ENCODE data around the gene RTN1. TPM values are rescaled to one million over a fixed set of nuclear protein-coding genes. Genes with fewer than 3 reads are reported as not detected.

The RTN1 gene
- total and polyA plus RNA-seq, 2 donors = 1.6 to 1.9 TPM

- no peaks in the 10 kb centered on the region for H3K9me3 ChIP-seq (ENCODE audit: control insufficient read depth in 2 of 2, insufficient read depth in 1 of 2, low read length in 1 of 2)
- no peaks in the 10 kb centered on the region for H3K27me3 ChIP-seq (ENCODE audit: control insufficient read depth in 2 of 2, insufficient read depth in 1 of 2, low read length in 1 of 2)
- WGBS = 92% methylated on average over 3 of the region's 3 CpGs
- H3K4me3 ChIP-seq (ENCODE audit: low read length in 2 of 2) = no peak overlapping the region
- DNase-seq (ENCODE audit: low read depth in 6 of 9, low spot score in 9 of 9) = no peak
- no peaks in the 10 kb centered on the region for H3K4me1 ChIP-seq (ENCODE audit: control insufficient read depth in 2 of 2, insufficient read depth in 2 of 2, low read length in 2 of 2)
- H3K27ac ChIP-seq (ENCODE audit: low read depth in 1 of 2, low read length in 1 of 2) = no peak overlapping the region
- H3K36me3 ChIP-seq (ENCODE audit: control insufficient read depth in 2 of 2, insufficient read depth in 2 of 2, low read length in 1 of 2) = no peaks in the 10 kb centered on the region
Observed at GRCh38 chr14:59836116-59836515, 34.5 kb downstream of the RTN1 start.

- H3K36me3 ChIP-seq (ENCODE audit: control insufficient read depth in 2 of 2, insufficient read depth in 2 of 2, low read length in 1 of 2) = no peaks in the 10 kb centered on the region
- WGBS = 97% methylated on average over 2 of the region's 2 CpGs
- H3K9me3 ChIP-seq (ENCODE audit: control insufficient read depth in 2 of 2, insufficient read depth in 1 of 2, low read length in 1 of 2) = no peaks in the 10 kb centered on the region
- no peak overlapping the region for H3K27ac ChIP-seq (ENCODE audit: low read depth in 1 of 2, low read length in 1 of 2)
- no peaks in the 10 kb centered on the region for H3K4me1 ChIP-seq (ENCODE audit: control insufficient read depth in 2 of 2, insufficient read depth in 2 of 2, low read length in 2 of 2)
- no peaks in the 10 kb centered on the region for H3K27me3 ChIP-seq (ENCODE audit: control insufficient read depth in 2 of 2, insufficient read depth in 1 of 2, low read length in 1 of 2)
- H3K4me3 ChIP-seq (ENCODE audit: low read length in 2 of 2) = no peak overlapping the region
- no peak for DNase-seq (ENCODE audit: low read depth in 6 of 9, low spot score in 9 of 9)
Observed at GRCh38 chr14:59832653-59833294, 37.8 kb downstream of the RTN1 start.

GRCh38 chr14:59831121-59831730 is 39.4 kb downstream of the RTN1 start:
- no peaks in the 10 kb centered on the region for H3K36me3 ChIP-seq (ENCODE audit: control insufficient read depth in 2 of 2, insufficient read depth in 2 of 2, low read length in 1 of 2)
- H3K4me3 ChIP-seq (ENCODE audit: low read length in 2 of 2) = no peak overlapping the region
- H3K27ac ChIP-seq (ENCODE audit: low read depth in 1 of 2, low read length in 1 of 2) = no peak overlapping the region
- H3K9me3 ChIP-seq (ENCODE audit: control insufficient read depth in 2 of 2, insufficient read depth in 1 of 2, low read length in 1 of 2) = no peaks in the 10 kb centered on the region
- no peaks in the 10 kb centered on the region for H3K27me3 ChIP-seq (ENCODE audit: control insufficient read depth in 2 of 2, insufficient read depth in 1 of 2, low read length in 1 of 2)
- H3K4me1 ChIP-seq (ENCODE audit: control insufficient read depth in 2 of 2, insufficient read depth in 2 of 2, low read length in 2 of 2) = no peaks in the 10 kb centered on the region
- DNase-seq (ENCODE audit: low read depth in 6 of 9, low spot score in 9 of 9) = no peak
- 61% methylated on average over 2 of the region's 2 CpGs for WGBS

DNA sequence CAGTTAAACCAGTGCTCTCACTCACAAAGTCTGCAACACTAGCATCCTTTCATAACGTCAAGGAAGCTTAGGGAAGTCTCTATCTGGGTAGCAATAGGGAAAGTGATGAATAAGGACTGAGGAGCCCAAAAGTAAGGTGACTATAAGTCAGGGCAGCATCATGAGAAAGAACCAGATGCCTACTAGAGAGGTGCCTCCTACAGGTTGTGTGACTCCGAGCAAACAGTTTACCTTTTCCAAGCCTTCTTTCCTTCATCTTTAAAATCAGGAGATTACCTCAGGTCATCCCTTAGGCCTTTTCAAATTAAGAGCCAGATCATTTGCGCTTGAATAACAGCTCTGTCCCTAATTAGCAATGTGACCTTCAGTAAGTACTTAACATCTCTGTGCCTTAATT is 40.2 kb downstream of the RTN1 start:
- no peaks in the 10 kb centered on the region for H3K4me1 ChIP-seq (ENCODE audit: control insufficient read depth in 2 of 2, insufficient read depth in 2 of 2, low read length in 2 of 2)
- WGBS = 89% methylated on average over 3 of the region's 3 CpGs
- H3K27me3 ChIP-seq (ENCODE audit: control insufficient read depth in 2 of 2, insufficient read depth in 1 of 2, low read length in 1 of 2) = no peaks in the 10 kb centered on the region
- H3K9me3 ChIP-seq (ENCODE audit: control insufficient read depth in 2 of 2, insufficient read depth in 1 of 2, low read length in 1 of 2) = no peaks in the 10 kb centered on the region
- H3K27ac ChIP-seq (ENCODE audit: low read depth in 1 of 2, low read length in 1 of 2) = no peak overlapping the region
- no peaks in the 10 kb centered on the region for H3K36me3 ChIP-seq (ENCODE audit: control insufficient read depth in 2 of 2, insufficient read depth in 2 of 2, low read length in 1 of 2)
- no peak for DNase-seq (ENCODE audit: low read depth in 6 of 9, low spot score in 9 of 9)
- no peak overlapping the region for H3K4me3 ChIP-seq (ENCODE audit: low read length in 2 of 2)

GRCh38 chr14:59829469-59830337 is 40.9 kb downstream of the RTN1 start:
- Histone ChIP-seq H3K27ac (ENCODE audit: low read depth in 1 of 2, low read length in 1 of 2) (no peak overlapping the region), H3K36me3 (ENCODE audit: control insufficient read depth in 2 of 2, insufficient read depth in 2 of 2, low read length in 1 of 2) (no peaks in the 10 kb centered on the region), H3K9me3 (ENCODE audit: control insufficient read depth in 2 of 2, insufficient read depth in 1 of 2, low read length in 1 of 2) (no peaks in the 10 kb centered on the region), H3K27me3 (ENCODE audit: control insufficient read depth in 2 of 2, insufficient read depth in 1 of 2, low read length in 1 of 2) (no peaks in the 10 kb centered on the region), H3K4me3 (ENCODE audit: low read length in 2 of 2) (no peak overlapping the region), H3K4me1 (ENCODE audit: control insufficient read depth in 2 of 2, insufficient read depth in 2 of 2, low read length in 2 of 2) (no peaks in the 10 kb centered on the region)
- no peak for DNase-seq (ENCODE audit: low read depth in 6 of 9, low spot score in 9 of 9)
- WGBS = 57% methylated on average over 4 of the region's 4 CpGs

- Histone ChIP-seq H3K27me3 (ENCODE audit: control insufficient read depth in 2 of 2, insufficient read depth in 1 of 2, low read length in 1 of 2) (no peaks in the 10 kb centered on the region), H3K4me1 (ENCODE audit: control insufficient read depth in 2 of 2, insufficient read depth in 2 of 2, low read length in 2 of 2) (no peaks in the 10 kb centered on the region), H3K9me3 (ENCODE audit: control insufficient read depth in 2 of 2, insufficient read depth in 1 of 2, low read length in 1 of 2) (no peaks in the 10 kb centered on the region), H3K4me3 (ENCODE audit: low read length in 2 of 2) (no peak overlapping the region), H3K27ac (ENCODE audit: low read depth in 1 of 2, low read length in 1 of 2) (no peak overlapping the region), H3K36me3 (ENCODE audit: control insufficient read depth in 2 of 2, insufficient read depth in 2 of 2, low read length in 1 of 2) (no peaks in the 10 kb centered on the region)
- DNase-seq (ENCODE audit: low read depth in 6 of 9, low spot score in 9 of 9) = no peak
- 92% methylated on average over 2 of the region's 2 CpGs for WGBS
Observed at GRCh38 chr14:59828276-59828675, 42.3 kb downstream of the RTN1 start.

DNA sequence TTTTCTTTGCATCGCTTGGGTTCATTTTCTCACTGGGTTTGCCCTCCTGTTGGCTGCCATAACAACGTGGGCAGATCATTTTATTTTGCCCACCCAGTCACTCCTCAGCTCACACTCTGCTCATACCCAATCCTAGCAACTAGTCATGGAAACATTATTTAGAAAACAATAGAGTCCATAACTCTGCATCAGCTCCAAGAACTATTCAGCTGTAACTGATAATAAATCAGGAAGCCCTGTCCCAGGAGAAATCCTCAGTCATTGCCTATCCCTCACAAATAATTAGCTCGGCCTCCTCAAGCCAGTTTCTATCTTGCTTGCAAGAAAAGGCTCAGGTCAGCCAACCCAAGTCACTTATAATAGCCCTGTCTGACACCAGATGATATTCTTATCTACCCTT is 43.2 kb downstream of the RTN1 start:
- Histone ChIP-seq H3K9me3 (ENCODE audit: control insufficient read depth in 2 of 2, insufficient read depth in 1 of 2, low read length in 1 of 2) (no peaks in the 10 kb centered on the region), H3K27ac (ENCODE audit: low read depth in 1 of 2, low read length in 1 of 2) (no peak overlapping the region), H3K4me3 (ENCODE audit: low read length in 2 of 2) (no peak overlapping the region), H3K27me3 (ENCODE audit: control insufficient read depth in 2 of 2, insufficient read depth in 1 of 2, low read length in 1 of 2) (no peaks in the 10 kb centered on the region), H3K36me3 (ENCODE audit: control insufficient read depth in 2 of 2, insufficient read depth in 2 of 2, low read length in 1 of 2) (no peaks in the 10 kb centered on the region), H3K4me1 (ENCODE audit: control insufficient read depth in 2 of 2, insufficient read depth in 2 of 2, low read length in 2 of 2) (no peaks in the 10 kb centered on the region)
- 89% methylated on average over 3 of the region's 3 CpGs for WGBS
- DNase-seq (ENCODE audit: low read depth in 6 of 9, low spot score in 9 of 9) = no peak

- no peaks in the 10 kb centered on the region for H3K27me3 ChIP-seq (ENCODE audit: control insufficient read depth in 2 of 2, insufficient read depth in 1 of 2, low read length in 1 of 2)
- no peak for DNase-seq (ENCODE audit: low read depth in 6 of 9, low spot score in 9 of 9)
- H3K4me1 ChIP-seq (ENCODE audit: control insufficient read depth in 2 of 2, insufficient read depth in 2 of 2, low read length in 2 of 2) = no peaks in the 10 kb centered on the region
- no peak overlapping the region for H3K27ac ChIP-seq (ENCODE audit: low read depth in 1 of 2, low read length in 1 of 2)
- H3K36me3 ChIP-seq (ENCODE audit: control insufficient read depth in 2 of 2, insufficient read depth in 2 of 2, low read length in 1 of 2) = no peaks in the 10 kb centered on the region
- H3K9me3 ChIP-seq (ENCODE audit: control insufficient read depth in 2 of 2, insufficient read depth in 1 of 2, low read length in 1 of 2) = no peaks in the 10 kb centered on the region
- H3K4me3 ChIP-seq (ENCODE audit: low read length in 2 of 2) = no peak overlapping the region
Observed at GRCh38 chr14:59826150-59826549, 44.4 kb downstream of the RTN1 start.

DNA sequence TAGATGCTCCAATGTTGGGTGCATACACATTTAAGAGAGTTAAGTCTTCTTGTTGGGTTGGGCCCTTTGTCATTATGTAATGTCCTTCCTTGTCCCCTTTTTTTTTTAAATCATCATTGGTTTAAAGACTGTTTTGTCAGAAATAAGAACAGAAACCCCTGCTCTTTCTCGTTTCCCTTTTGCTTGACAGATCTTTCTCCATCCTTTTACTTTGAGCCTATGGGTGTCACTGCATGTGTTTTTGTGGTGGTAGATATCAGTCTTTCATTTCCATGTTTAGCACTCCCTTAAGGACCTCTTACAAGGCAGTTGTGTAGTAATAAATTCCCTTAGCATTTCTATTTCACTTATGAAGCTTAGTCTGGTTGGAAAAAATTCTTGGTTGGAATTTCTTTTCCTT is 47.4 kb downstream of the RTN1 start:
- H3K9me3 ChIP-seq (ENCODE audit: control insufficient read depth in 2 of 2, insufficient read depth in 1 of 2, low read length in 1 of 2) = peaks cover 0 to 8% of the 10 kb centered on the region in 2 donors
- H3K4me1 ChIP-seq (ENCODE audit: control insufficient read depth in 2 of 2, insufficient read depth in 2 of 2, low read length in 2 of 2) = no peaks in the 10 kb centered on the region
- no peak overlapping the region for H3K27ac ChIP-seq (ENCODE audit: low read depth in 1 of 2, low read length in 1 of 2)
- 93% methylated on average over 1 of the region's 1 CpG for WGBS
- no peak for DNase-seq (ENCODE audit: low read depth in 6 of 9, low spot score in 9 of 9)
- no peaks in the 10 kb centered on the region for H3K27me3 ChIP-seq (ENCODE audit: control insufficient read depth in 2 of 2, insufficient read depth in 1 of 2, low read length in 1 of 2)
- no peak overlapping the region for H3K4me3 ChIP-seq (ENCODE audit: low read length in 2 of 2)
- no peaks in the 10 kb centered on the region for H3K36me3 ChIP-seq (ENCODE audit: control insufficient read depth in 2 of 2, insufficient read depth in 2 of 2, low read length in 1 of 2)
